GM21529 (cell line): ENCODE data around the gene ZBTB38.

ENCODE experiments used
- ATAC-seq: cut with Tn5 transposase; IDR thresholded peaks from one replicate; pipeline ENCODE4 v1.9.1; 2021; ENCODE audit not compliant: unreplicated experiment

The ZBTB38 gene

GRCh38 chr3:141362736-141363135 lies 5.6 kb upstream of the ZBTB38 start:
- no peak for ATAC-seq

GRCh38 chr3:141365201-141365600 lies 3.1 kb upstream of the ZBTB38 start:
- ATAC-seq = no peak

DNA sequence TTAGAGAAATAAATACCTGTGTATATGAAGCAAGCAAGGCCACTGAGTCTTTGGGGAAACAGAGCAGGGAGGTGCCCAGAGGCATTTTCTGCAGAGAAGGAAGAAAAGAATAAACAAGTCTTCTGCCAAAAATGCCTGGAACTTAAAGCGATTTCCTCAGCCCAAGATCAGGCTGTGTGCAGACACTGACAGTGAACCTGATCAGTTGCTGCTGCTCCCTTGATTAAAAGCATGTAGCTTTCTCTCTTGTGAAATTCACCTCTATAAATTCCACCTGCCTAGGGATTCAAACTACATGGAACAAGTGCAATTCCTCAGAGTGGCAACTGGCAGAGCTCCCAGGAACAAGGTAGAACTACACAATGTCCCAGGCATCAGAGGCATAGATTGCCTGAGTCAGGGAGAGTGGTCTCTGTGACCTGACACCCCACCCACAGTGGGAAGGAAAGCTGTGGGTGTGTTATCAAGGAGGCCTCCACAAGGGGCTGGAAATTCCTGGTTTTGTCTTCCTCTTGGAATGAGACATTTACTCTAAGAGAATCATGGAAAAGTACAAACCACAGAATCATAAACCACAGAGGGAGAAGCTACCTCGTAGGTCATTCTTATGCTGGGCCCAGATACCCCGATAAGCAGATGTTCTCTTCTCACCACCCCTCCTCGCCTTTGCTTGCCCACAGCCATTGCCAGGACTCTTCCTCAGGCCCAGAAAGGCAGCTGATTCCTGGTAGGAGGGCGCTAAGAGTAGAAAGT lies 1.8 kb upstream of the ZBTB38 start:
- ATAC-seq = no peak

GRCh38 chr3:141367038-141367730 lies 1.1 kb upstream of the ZBTB38 start:
- no peak for ATAC-seq

DNA sequence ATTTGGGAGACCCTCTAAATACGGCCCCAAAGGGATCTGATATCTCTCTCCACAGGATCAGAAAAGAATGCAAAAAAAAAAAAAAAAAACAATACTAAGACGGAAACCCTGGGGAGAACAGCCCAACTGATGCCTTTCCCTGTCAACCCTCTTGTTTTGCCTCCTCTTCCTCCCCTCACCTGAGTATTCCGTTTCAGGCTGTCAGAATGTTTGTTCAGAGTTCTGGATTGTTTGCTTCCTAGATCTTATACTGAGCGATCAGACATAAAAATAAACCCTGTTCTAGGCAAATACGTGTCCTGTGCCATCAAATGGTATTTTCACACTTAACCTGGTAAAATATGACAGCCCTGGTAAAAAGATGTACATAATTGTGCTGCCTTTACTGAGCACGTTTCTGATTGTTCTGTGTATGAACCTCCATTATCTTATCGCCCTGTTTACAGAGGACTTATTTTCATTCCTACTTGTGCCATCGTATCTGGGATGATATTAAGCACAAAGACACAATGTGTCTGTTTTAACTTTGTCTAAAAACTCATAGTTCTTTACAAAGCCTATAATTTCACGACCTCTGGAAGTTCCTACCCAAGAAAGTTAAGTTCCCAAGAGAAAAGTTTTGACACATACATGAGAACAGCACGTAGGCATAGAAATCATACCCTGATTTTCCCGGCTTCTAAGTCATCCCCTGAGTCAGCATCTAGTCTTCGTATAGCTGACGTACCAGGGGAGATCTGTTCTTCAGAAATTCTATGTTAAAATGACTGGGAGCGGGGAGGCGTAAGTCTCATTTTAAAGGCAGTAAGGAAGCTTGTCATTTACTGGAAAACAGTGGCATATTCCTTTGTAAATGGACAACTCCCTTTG lies 856 bp downstream of the ZBTB38 start:
- ATAC-seq = no peak

GRCh38 chr3:141370065-141370533 lies 1.8 kb downstream of the ZBTB38 start:
- ATAC-seq = peak; percentile 83

GRCh38 chr3:141371882-141372281 lies 3.6 kb downstream of the ZBTB38 start:
- ATAC-seq = peak; percentile 35

DNA sequence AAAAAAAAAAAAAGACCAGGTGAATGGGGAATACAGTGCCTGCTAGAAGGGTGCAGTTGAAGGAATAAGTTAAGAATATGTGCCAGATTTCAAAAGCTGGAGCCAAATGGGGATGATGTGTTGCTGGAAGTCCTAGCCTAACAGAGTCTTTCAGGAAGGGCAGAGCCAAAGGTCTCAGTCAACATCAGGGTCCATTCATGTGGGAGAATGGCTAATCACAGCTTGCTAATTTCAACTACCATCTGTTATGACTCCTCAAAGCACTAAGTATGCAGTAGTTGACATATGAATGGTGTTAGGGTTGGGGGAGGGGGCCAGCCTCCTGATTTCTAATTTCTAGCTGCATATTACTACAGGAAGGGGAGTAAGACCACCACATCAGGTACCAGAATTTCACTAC lies 4.4 kb downstream of the ZBTB38 start:
- no peak for ATAC-seq

DNA sequence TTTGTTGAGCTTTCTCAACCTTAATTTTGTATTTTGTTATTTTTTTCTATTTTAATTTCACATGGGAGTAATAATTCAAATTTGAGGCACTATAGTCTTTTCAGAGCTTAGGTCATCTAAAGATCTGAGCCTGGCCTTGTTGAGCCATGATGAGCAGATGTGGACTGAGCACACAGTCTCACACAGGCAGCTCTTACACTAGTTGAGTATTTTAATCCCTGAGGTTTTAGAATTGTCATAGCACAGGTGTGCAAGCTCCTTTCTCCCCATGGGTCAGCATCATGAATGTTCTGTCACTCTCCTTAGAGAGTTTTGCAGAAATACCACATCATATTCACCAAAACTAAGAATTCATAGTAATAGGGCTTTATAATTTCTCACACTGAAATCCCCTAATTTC lies 4.9 kb downstream of the ZBTB38 start:
- ATAC-seq = no peak

DNA sequence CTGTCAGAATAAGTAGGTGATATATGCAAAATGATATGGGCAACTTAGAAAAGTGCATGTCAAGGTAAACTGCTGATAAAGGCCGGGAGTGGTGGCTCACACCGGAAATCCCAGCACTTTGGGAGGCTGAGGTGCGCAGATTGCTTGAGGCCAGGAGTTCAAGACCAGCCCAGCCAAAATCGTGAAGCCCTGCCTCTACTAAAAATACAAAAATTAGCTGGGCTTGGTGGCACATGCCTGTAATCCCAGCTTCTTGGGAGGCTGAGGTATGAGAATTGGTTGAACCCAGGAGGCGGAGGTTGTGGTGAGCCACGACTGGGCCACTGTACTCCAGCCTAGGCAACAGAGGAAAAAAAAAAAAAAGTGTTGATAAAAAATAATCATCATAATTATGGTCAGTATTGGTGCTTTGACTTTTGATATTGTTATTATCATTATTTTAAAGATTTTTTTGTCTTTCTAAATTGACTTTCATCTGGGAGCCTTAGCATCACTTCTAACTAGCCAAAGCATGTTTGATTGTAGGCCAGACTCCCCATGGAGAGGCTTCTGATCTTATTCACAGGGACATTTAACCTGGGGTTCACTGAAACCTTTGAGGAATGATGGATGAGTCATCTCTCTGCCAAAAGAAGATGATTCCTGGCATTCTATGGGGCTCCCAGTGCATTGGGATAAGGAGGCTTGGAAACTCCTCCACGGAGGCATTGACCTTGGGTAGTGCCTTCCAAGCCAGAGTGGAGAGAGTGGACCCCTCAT lies 5.6 kb downstream of the ZBTB38 start:
- ATAC-seq = no peak

DNA sequence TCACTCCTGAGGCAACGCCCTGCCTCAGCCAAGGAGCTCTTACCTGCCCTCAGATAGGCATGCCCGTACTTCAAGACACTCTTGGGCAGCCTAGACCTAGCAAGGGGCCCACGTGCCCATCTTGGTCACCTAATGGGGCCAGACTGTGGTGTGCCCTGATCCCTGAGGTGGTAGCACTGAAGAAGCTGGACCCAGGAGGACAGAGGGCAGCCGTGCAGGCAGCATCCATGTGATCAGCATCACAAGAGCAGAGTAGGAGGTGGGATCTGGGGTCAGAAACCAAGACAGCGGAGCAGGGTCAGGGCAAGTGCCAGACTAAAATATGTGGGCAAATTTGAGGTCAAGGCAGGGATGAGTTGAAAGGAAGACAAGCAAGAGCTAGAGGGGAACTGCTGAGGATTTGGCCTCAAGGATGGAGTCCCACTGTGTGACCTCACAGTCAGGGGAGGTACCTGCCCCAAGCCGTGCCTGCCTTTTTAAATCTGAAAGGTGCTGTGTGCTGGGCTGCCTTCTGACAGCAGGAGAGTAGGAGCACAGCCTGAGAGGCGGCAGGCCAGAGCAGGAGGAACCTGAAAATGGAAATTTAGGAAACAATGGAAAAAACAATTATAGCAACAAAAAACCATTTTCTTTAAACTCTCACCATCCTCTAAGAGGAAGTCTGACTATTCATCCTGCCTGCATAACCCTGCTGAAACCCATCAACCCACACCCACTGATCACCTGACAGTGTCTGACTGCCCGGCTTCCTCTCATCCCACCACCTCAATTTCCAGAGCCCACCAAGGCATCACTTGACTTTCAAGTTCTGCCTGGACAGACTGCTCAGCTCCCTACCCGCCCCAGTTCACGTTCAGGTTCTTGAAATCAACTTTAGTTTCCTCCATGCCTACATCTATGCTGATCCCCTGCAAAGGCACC lies 7.3 kb downstream of the ZBTB38 start:
- ATAC-seq = no peak

DNA sequence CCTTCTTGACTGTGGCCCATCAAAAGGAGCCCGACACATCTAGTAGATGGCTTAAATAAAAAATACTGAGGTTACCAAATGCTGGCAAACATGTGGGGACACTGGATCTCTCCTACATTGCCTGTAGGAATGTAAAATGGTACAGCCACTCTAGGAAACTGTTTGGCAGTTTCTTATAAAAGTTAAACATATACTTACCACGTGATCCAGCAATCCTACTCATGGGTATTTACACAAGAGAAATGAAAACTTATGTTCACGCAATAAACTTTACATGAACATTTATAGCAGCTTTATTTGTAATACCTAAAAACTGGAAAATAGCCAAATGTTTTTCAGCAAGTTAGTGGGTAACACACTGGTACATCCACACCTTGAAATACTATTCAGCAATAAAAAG lies 9.1 kb downstream of the ZBTB38 start:
- ATAC-seq = no peak

GRCh38 chr3:141378556-141378955 lies 10.3 kb downstream of the ZBTB38 start:
- ATAC-seq = no peak

- peak; percentile 50 for ATAC-seq
Measured at GRCh38 chr3:141379250-141379966, 11.1 kb downstream of the ZBTB38 start.

DNA sequence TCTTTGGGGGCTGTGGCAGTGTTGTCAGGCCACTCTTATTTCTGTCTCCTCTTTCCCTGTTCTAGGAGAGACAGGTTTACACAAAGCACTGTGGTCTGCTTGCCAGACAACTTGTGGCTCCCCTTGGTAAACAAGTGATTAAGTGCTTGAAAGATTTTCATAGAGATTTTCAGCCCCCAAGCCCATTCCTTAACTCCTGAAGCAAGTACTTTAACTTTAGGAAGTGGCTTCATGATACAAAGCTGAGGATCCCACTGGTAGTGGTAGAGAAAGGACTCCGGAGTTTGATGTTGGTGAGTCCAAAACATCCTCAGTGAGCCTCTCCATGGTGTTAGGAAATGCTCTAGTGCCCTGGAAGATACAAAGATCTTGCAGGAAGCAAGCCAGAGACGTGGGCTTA lies 12.0 kb downstream of the ZBTB38 start:
- no peak for ATAC-seq

- peak; percentile 37 for ATAC-seq
Measured at GRCh38 chr3:141380987-141381386, 12.7 kb downstream of the ZBTB38 start.

- ATAC-seq = no peak
Measured at GRCh38 chr3:141382571-141382970, 14.3 kb downstream of the ZBTB38 start.

- ATAC-seq = no peak
Measured at GRCh38 chr3:141383555-141384129, 15.3 kb downstream of the ZBTB38 start.

DNA sequence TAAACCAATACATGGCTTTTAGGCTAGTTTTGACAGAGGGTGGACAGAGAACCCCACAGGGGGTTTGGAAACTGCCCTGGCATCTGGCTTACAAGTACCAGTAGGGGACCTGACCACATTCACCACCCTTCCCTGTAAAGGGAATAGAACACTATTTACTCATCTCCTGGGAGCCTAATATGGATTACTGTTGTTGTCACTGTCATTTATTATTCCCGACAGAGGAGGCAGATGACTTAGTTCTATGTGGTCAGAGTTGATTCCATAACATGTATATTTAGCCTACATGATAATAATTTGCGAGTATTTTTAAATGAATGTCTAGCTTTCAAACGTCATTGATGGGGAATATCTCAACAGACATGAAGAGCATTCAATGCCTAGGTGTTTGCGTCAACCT lies 15.9 kb downstream of the ZBTB38 start:
- ATAC-seq = no peak
